GM13977 (cell line): ENCODE measurements around the gene RPL13.

Experiments
- DNase-seq: peaks from one replicate; pipeline ENCODE4 v3.0.0; 2012; ENCODE audit warnings: low spot score
- in situ Hi-C: fragments of 300-500 bp; cut with MboI; formaldehyde crosslinking; loops from one replicate; pipeline ENCODE4 v1.12.0; 2022; ENCODE audit warnings: low sequenced_read_pairs, low pct_unique_long_range_greater_than_20kb, mixed read lengths, inconsistent platforms; ENCODE audit not compliant: unreplicated experiment
- TF ChIP-seq, protein P1 (sequence below): IDR thresholded peaks from 2 replicates; pipeline ENCODE4 v1.5.1; 2012; ENCODE audit warnings: mild to moderate bottlenecking, control low read depth; ENCODE audit not compliant: insufficient read depth; ENCODE audit errors: extremely low read depth, missing control alignments

RPL13 gene

GRCh38 chr16:89564476-89565255, 4.2 kb downstream of the RPL13 start:
- in situ Hi-C loops, result no loop called here
- TF ChIP-seq, protein P1, sequence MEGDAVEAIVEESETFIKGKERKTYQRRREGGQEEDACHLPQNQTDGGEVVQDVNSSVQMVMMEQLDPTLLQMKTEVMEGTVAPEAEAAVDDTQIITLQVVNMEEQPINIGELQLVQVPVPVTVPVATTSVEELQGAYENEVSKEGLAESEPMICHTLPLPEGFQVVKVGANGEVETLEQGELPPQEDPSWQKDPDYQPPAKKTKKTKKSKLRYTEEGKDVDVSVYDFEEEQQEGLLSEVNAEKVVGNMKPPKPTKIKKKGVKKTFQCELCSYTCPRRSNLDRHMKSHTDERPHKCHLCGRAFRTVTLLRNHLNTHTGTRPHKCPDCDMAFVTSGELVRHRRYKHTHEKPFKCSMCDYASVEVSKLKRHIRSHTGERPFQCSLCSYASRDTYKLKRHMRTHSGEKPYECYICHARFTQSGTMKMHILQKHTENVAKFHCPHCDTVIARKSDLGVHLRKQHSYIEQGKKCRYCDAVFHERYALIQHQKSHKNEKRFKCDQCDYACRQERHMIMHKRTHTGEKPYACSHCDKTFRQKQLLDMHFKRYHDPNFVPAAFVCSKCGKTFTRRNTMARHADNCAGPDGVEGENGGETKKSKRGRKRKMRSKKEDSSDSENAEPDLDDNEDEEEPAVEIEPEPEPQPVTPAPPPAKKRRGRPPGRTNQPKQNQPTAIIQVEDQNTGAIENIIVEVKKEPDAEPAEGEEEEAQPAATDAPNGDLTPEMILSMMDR, result no peak

DNA sequence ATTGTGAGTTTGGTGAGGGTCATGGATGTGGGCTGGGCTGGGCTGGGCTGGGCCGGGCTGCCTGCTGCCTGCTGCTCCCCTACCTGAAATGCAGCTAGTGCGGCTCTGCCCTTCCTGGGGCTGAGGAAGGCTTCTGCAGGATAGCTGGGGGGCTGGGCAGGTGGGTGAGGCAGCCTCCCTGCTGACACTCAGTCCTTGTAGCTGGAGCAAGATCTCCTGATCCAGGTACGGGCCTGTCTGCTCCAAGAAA, 4.7 kb downstream of the RPL13 start:
- TF ChIP-seq, protein P1, result no peak
- no peak for DNase-seq
- in situ Hi-C loops, result no loop called here

More at GRCh38 chr16:89564476-89565255, 4.2 kb downstream of the RPL13 start:
- DNase-seq, result no peak

GRCh38 chr16:89565506-89566372, 5.3 kb downstream of the RPL13 start:
- no peak for DNase-seq
- TF ChIP-seq, protein P1, result peak; percentile 66
- in situ Hi-C loops, result no loop called here

DNA sequence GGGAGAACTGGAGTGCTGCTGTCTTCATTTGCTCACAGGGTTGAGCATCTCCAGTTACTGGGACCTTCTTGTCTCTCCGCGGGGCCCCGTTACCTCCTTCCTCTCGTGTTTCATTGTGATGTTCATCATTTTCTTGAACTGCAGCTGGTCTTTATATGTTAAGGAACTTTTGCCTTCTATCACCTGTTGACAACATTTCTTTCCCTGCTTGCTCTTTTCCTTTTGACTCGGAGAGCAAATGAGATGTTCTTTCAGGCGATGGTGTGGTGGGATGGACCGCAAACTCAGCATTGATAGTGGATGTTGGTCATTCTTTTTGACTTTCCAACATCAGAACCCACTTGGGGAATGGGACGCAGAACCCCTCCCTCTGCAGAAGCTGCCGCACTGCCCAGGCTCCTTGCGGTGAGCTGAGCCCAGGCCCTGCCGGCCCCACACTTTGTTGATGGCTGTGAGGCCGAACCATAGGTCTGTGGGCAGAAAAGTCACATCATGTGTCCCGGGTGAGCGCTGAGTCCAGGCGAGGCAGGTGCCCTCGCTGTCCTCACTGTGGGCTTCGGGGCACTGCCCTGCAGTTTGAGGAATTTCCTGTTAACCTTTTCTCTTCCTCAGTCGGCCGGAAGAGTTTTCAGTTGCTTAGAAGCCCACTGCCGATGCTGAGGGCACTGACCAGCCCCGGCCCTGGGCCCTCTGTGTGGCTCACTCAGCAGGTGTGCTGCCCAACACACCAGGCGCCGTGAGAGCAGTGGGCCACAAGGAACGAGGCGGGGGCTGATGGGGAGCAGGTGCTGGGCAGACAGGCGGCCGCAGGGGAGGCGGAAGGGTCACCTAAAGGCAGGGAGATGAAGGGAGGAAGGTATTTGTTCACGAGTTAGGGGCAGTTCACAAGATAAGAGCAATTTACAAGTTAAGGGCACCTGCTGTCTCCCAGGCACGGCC, 7.4 kb downstream of the RPL13 start:
- TF ChIP-seq, protein P1, result no peak
- in situ Hi-C loops, result no loop called here
- DNase-seq, result no peak

GRCh38 chr16:89569506-89570341, 9.2 kb downstream of the RPL13 start:
- TF ChIP-seq, protein P1, result no peak

More at GRCh38 chr16:89569506-89570341, 9.2 kb downstream of the RPL13 start:
- no peak for DNase-seq
- in situ Hi-C loops, result no loop called here
